Mammary epithelial cell (primary cell): ENCODE data around the gene ZNF276.

ENCODE experiments used
- EZH2 ChIP-seq: IDR thresholded peaks from 2 replicates; pipeline ENCODE4 v1.6.1; 2012; ENCODE audit warnings: low read length, inconsistent platforms, borderline replicate concordance
- TF ChIP-seq, protein P1 (sequence below), 2 donors: IDR thresholded peaks in 1 of 2; conservative IDR thresholded peaks in 1 of 2; 2 replicates each; pipeline ENCODE4 v1.5.1; 2011 to 2012; ENCODE audit warnings: inconsistent platforms in 2 of 2, low read length in 2 of 2, mild to moderate bottlenecking in 2 of 2, control low read depth in 1 of 2, low read depth in 1 of 2; ENCODE audit not compliant: insufficient read depth in 1 of 2; ENCODE audit errors: extremely low read depth in 1 of 2

DNA sequence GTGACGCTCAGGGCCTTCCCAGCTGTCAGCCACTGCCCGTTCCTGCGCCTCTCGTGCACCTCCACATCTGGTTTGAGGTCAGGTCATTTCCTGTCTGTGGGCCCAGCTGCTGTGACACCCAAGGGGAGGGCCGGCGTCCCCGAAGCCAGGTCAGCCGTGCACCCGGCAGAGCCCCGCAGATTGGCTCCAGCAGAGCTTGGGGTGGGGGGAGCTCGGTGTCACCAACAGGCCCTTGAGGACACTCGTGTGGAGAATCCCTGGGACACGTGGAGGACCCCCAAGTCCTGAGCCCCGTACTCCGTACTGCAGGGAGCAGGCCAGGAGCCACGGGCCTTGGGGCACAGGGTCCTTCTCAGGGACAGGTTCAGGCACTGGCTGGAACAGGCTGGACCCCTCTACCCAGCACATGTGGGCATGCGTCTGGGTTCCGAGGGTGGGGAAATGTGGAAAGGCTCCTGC is 24.6 kb upstream of the ZNF276 start:
- TF ChIP-seq, protein P1, sequence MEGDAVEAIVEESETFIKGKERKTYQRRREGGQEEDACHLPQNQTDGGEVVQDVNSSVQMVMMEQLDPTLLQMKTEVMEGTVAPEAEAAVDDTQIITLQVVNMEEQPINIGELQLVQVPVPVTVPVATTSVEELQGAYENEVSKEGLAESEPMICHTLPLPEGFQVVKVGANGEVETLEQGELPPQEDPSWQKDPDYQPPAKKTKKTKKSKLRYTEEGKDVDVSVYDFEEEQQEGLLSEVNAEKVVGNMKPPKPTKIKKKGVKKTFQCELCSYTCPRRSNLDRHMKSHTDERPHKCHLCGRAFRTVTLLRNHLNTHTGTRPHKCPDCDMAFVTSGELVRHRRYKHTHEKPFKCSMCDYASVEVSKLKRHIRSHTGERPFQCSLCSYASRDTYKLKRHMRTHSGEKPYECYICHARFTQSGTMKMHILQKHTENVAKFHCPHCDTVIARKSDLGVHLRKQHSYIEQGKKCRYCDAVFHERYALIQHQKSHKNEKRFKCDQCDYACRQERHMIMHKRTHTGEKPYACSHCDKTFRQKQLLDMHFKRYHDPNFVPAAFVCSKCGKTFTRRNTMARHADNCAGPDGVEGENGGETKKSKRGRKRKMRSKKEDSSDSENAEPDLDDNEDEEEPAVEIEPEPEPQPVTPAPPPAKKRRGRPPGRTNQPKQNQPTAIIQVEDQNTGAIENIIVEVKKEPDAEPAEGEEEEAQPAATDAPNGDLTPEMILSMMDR (conservative IDR thresholded peaks at IDR 0.05 in 1 of 2, IDR thresholded peaks at IDR 0.05 in 1 of 2; ENCODE audit: extremely low read depth in 1 of 2, insufficient read depth in 1 of 2, low read depth in 1 of 2, low read length in 2 of 2) = no peak
- no peak for TF ChIP-seq EZH2
